HEK293 (cell line): Measurements from ENCODE around the gene CA12.

Experiments
- CTCF ChIA-PET: fragments of 350-600 bp; formaldehyde crosslinking; extraction: SDS; loops from one replicate; lab custom pipeline; 2021; ENCODE audit warnings: antibody characterized with exemption; lab: Yijun Ruan, JAX
- POLR2A ChIA-PET: fragments of 300-600 bp; formaldehyde crosslinking; extraction: SDS; loops from one replicate; lab custom pipeline; 2020; ENCODE audit warnings: antibody characterized with exemption, inconsistent platforms; lab: Yijun Ruan, JAX
- H3K27ac ChIP-seq: fragments of 200-500 bp; sonication (Bioruptor generic); 2 replicates; pipeline ENCODE4 v1.5.1; 2014; ENCODE audit warnings: low read depth, low read length, control low read depth, inconsistent platforms; ENCODE audit errors: extremely low read depth
- H3K36me3 ChIP-seq, 2 experiments: fragments of 200-500 bp in 1 of 2; sonication (Bioruptor generic) in 1 of 2; 1 replicate in 1 of 2; 2 replicates in 1 of 2; pipeline ENCODE4 v1.5.1; 2014 to 2017; ENCODE audit warnings: inconsistent platforms in 2 of 2, low read length in 2 of 2; ENCODE audit not compliant: control insufficient read depth in 2 of 2, insufficient read depth in 1 of 2
- H3K4me1 ChIP-seq: fragments of 200-500 bp; sonication (Bioruptor generic); 2 replicates; pipeline ENCODE4 v1.5.1; 2014; ENCODE audit warnings: mild to moderate bottlenecking, low read length, inconsistent platforms; ENCODE audit not compliant: control insufficient read depth, insufficient read depth
- H3K4me3 ChIP-seq: 2 replicates; pipeline ENCODE4 v1.5.1; 2011; ENCODE audit warnings: low read depth, mild to moderate bottlenecking, control low read depth, low read length, moderate library complexity
- H3K9me3 ChIP-seq: fragments of 200-500 bp; sonication (Bioruptor generic); 2 replicates; pipeline ENCODE4 v1.5.1; 2014; ENCODE audit warnings: low read depth, low read length, inconsistent platforms; ENCODE audit not compliant: control insufficient read depth, insufficient read depth
- EGR2 ChIP-seq: fragments of 450-650 bp; formaldehyde crosslinking; IDR thresholded peaks from 2 replicates; pipeline ENCODE4 v1.5.1; 2016; ENCODE audit warnings: low read depth, missing biosample characterization, missing genetic modification characterization
- GLI2 ChIP-seq: fragments of 450-650 bp; formaldehyde crosslinking; IDR thresholded peaks from 2 replicates; pipeline ENCODE4; 2017; ENCODE audit warnings: missing biosample characterization, missing genetic modification characterization, low read depth, borderline replicate concordance
- KLF9 ChIP-seq: fragments of 450-650 bp; formaldehyde crosslinking; IDR thresholded peaks from 2 replicates; pipeline ENCODE4 v1.5.1; 2016; ENCODE audit warnings: missing biosample characterization, missing genetic modification characterization, low read depth
- PRDM6 ChIP-seq: fragments of 450-650 bp; formaldehyde crosslinking; IDR thresholded peaks from 2 replicates; pipeline ENCODE4 v1.5.1; 2017; ENCODE audit warnings: missing biosample characterization, missing genetic modification characterization
- REST ChIP-seq: fragments of 450-650 bp; formaldehyde crosslinking; IDR thresholded peaks from 2 replicates; pipeline ENCODE4 v1.5.1; 2016; ENCODE audit warnings: missing biosample characterization, missing genetic modification characterization
- SETDB1 ChIP-seq: IDR thresholded peaks from one replicate; pipeline ENCODE4 v1.6.1; 2017; ENCODE audit warnings: mild to moderate bottlenecking, low read length, moderate library complexity, mixed read lengths; ENCODE audit not compliant: insufficient read length
- TCF7L2 ChIP-seq: IDR thresholded peaks from 2 replicates; pipeline ENCODE4 v1.6.1; 2011; ENCODE audit warnings: low read depth, mild to moderate bottlenecking, inconsistent platforms, low read length, moderate library complexity, borderline replicate concordance
- ZBTB10 ChIP-seq: fragments of 450-650 bp; formaldehyde crosslinking; IDR thresholded peaks from 2 replicates; pipeline ENCODE4 v1.5.1; 2016; ENCODE audit warnings: missing biosample characterization, missing genetic modification characterization
- ZNF133 ChIP-seq: fragments of 450-650 bp; formaldehyde crosslinking; IDR thresholded peaks from 2 replicates; pipeline ENCODE4 v1.5.1; 2016; ENCODE audit warnings: missing biosample characterization, missing genetic modification characterization
- ZNF23 ChIP-seq: fragments of 450-650 bp; formaldehyde crosslinking; IDR thresholded peaks from 2 replicates; pipeline ENCODE4 v1.5.1; 2016; ENCODE audit warnings: missing biosample characterization, missing genetic modification characterization, borderline replicate concordance
- ZNF513 ChIP-seq: fragments of 450-650 bp; IDR thresholded peaks from 2 replicates; pipeline ENCODE4 v1.5.1; 2018; ENCODE audit warnings: missing biosample characterization, missing genetic modification characterization
- ZNF521 ChIP-seq: fragments of 450-650 bp; formaldehyde crosslinking; IDR thresholded peaks from 2 replicates; pipeline ENCODE4 v1.5.1; 2017; ENCODE audit warnings: missing biosample characterization, mild to moderate bottlenecking, missing genetic modification characterization
- ZNF585B ChIP-seq: fragments of 450-650 bp; formaldehyde crosslinking; IDR thresholded peaks from 2 replicates; pipeline ENCODE4 v1.5.1; 2016; ENCODE audit warnings: missing biosample characterization, missing genetic modification characterization
- ZNF664 ChIP-seq: fragments of 450-650 bp; formaldehyde crosslinking; IDR thresholded peaks from 2 replicates; pipeline ENCODE4 v1.5.1; 2016; ENCODE audit warnings: missing biosample characterization, missing genetic modification characterization
- ZNF704 ChIP-seq: fragments of 450-650 bp; formaldehyde crosslinking; IDR thresholded peaks from 2 replicates; pipeline ENCODE4 v1.5.1; 2016; ENCODE audit warnings: missing biosample characterization, missing genetic modification characterization
- ZSCAN23 ChIP-seq: fragments of 450-650 bp; formaldehyde crosslinking; IDR thresholded peaks from 2 replicates; pipeline ENCODE4 v1.5.1; 2016; ENCODE audit warnings: missing biosample characterization, missing genetic modification characterization

CA12 gene

GRCh38 chr15:63425426-63425985 lies 43.9 kb upstream of the CA12 start:
- Histone ChIP-seq H3K4me3 (no peak overlapping the region), H3K9me3 (no peaks in the 10 kb centered on the region), H3K4me1 (no peaks in the 10 kb centered on the region), H3K27ac (no peak overlapping the region), H3K36me3 (no peaks in the 10 kb centered on the region)
- TF ChIP-seq SETDB1: peak; percentile 44
- peak; percentile 69 for TF ChIP-seq ZNF133
- TF ChIP-seq ZNF521 (tag by site-specific recombination): no peak
- CTCF ChIA-PET: interaction anchor here (0.6 kb wide), 1 partner anchor 125 kb away, joined by 3 read pairs; no protein-coding TSS in a partner anchor
- POLR2A ChIA-PET: interaction anchor here (0.6 kb wide), 1 partner anchor 129 kb away, joined by 4 read pairs; no protein-coding TSS in a partner anchor

- ChIA-PET POLR2A (no interaction called here), CTCF (no interaction called here)
- H3K4me3 ChIP-seq: no peak overlapping the region
- H3K27ac ChIP-seq: no peak overlapping the region
- H3K4me1 ChIP-seq: no peaks in the 10 kb centered on the region
- no peaks in the 10 kb centered on the region for H3K9me3 ChIP-seq
- TF ChIP-seq PRDM6 (tag by site-specific recombination): no peak
- TF ChIP-seq ZSCAN23 (tag by site-specific recombination): no peak
- TF ChIP-seq TCF7L2: no peak
- no peak for TF ChIP-seq REST (tag by site-specific recombination)
- no peak for TF ChIP-seq ZNF704 (tag by site-specific recombination)
- no peak for TF ChIP-seq EGR2 (tag by site-specific recombination)
- TF ChIP-seq ZNF23 (tag by site-specific recombination): no peak
- no peak for TF ChIP-seq ZNF513 (tag by site-specific recombination)
- TF ChIP-seq ZBTB10 (tag by site-specific recombination): no peak
- no peak for TF ChIP-seq ZNF664 (tag by site-specific recombination)
- no peak for TF ChIP-seq GLI2 (tag by site-specific recombination)
- TF ChIP-seq KLF9 (tag by site-specific recombination): no peak
- no peak for TF ChIP-seq ZNF585B (tag by site-specific recombination)
- H3K36me3 ChIP-seq: no peaks in the 10 kb centered on the region
Observed at GRCh38 chr15:63422891-63423590, 41.4 kb upstream of the CA12 start.
